Kidney epithelial cell (primary cell): ENCODE data around the gene MIAT. TPM values are rescaled to one million over a fixed set of nuclear protein-coding genes. Genes with fewer than 3 reads are reported as not detected.

ENCODE experiments used
- DNase-seq: peaks from one replicate; pipeline ENCODE4 v3.0.0-alpha.2; 2010; ENCODE audit warnings: low read depth
- H3K27me3 ChIP-seq: 2 replicates; pipeline ENCODE4 v1.6.0; 2011; ENCODE audit warnings: low read length; ENCODE audit not compliant: control insufficient read depth, insufficient read depth
- H3K36me3 ChIP-seq: 2 replicates; pipeline ENCODE4 v1.5.1; 2011; ENCODE audit warnings: low read length; ENCODE audit not compliant: control insufficient read depth, insufficient read depth
- H3K4me3 ChIP-seq: 2 replicates; pipeline ENCODE4 v1.5.1; 2011; ENCODE audit warnings: low read depth, mild to moderate bottlenecking, control low read depth, low read length
- CTCF ChIP-seq: IDR thresholded peaks from 2 replicates; pipeline ENCODE4 v1.5.1; 2011; ENCODE audit warnings: mild to moderate bottlenecking, moderate library complexity, low read length, control low read depth, inconsistent platforms; ENCODE audit not compliant: insufficient read depth, poor library complexity, severe bottlenecking
- total RNA-seq: library from RNA; depleted of rRNA; stranded (reverse); fragments of >200 nt; gene quantifications from 2 replicates; pipeline ENCODE4 v1.2.3, GENCODE V29; 2015

MIAT gene
- total RNA-seq: 0.50 and 3.0 TPM in 2 replicates

GRCh38 chr22:26656891-26657851 is at the start of gene MIAT:
Gene MIAT, plus strand, starts transcription at chr22:26657588.
- Histone ChIP-seq H3K36me3 (no peaks in the 10 kb centered on the region), H3K27me3 (peaks cover 28% of the 10 kb centered on the region), H3K4me3 (peak within 1 kb of the TSS; percentile 17)
- no peak for TF ChIP-seq CTCF
- no peak for DNase-seq

GRCh38 chr22:26608129-26608528 is 49.3 kb upstream of the MIAT start:
- H3K4me3 ChIP-seq: no peak overlapping the region
- TF ChIP-seq CTCF: no peak
- peaks cover 19% of the 10 kb centered on the region for H3K27me3 ChIP-seq
- no peaks in the 10 kb centered on the region for H3K36me3 ChIP-seq
- DNase-seq: no peak

GRCh38 chr22:26609287-26609686 is 48.1 kb upstream of the MIAT start:
- H3K27me3 ChIP-seq: peaks cover 26% of the 10 kb centered on the region
- TF ChIP-seq CTCF: no peak
- DNase-seq: no peak

GRCh38 chr22:26610072-26610958 is 47.1 kb upstream of the MIAT start:
- Histone ChIP-seq H3K4me3 (no peak overlapping the region), H3K36me3 (no peaks in the 10 kb centered on the region), H3K27me3 (peaks cover 32% of the 10 kb centered on the region)
- no peak for DNase-seq
- TF ChIP-seq CTCF: no peak

More at GRCh38 chr22:26609287-26609686, 48.1 kb upstream of the MIAT start:
- Histone ChIP-seq H3K36me3 (no peaks in the 10 kb centered on the region), H3K4me3 (no peak overlapping the region)

- TF ChIP-seq CTCF: no peak
- Histone ChIP-seq H3K4me3 (no peak overlapping the region), H3K27me3 (peaks cover 33% of the 10 kb centered on the region), H3K36me3 (no peaks in the 10 kb centered on the region)
- DNase-seq: no peak
Observed at GRCh38 chr22:26610996-26611395, 46.4 kb upstream of the MIAT start.
